ENCODE measurements around the gene APMAP.
"Not testable (repeated sequence)": the region's sequence is repeated elsewhere in the genome, so short reads cannot be mapped to it uniquely, and the experiment has no call there.

APMAP gene

DNA sequence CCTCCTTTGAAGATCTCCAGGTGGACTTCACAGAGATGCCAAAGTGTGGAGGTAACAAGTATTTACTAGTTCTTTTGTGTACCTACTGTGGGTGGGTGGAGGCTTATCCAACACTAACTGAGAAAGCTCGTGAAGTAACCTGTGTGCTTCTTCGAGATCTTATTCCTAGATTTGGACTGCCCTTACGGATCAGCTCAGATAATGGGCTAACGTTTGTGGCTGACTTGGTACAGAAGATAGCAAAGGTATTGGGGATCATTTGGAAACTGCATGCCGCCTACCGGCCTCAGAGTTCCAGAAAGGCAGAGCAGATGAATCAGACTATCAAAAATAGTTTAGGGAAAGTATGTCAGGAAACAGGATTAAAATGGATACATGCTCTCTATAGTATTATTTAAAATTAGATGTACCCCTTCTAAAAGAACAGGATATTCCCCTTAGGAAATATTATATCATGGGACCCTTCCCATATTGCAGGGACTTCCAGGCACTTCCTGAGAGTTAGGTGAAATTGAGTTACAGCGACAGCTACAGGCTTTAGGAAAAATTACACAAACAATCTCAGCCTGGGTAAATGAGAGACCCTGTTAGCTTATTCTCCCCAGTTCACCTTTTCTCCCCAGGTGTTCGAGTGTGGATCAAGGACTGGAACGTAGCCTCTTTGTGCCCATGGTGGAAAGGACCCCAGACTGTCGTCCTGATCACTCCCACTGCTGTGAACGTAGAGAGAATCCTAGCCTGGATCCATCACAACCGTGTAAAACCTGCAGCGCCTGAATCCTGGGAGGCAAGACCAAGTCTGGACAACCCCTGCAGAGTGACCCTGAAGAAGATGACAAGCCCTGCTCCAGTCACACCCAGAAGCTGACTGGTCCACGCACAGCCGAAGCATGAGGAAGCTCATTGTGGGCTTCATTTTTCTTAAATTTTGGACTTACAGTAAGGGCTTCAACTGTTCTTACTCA lies 61.5 kb downstream of the APMAP start:
- not testable (repeated sequence) for DNase-seq (ENCODE audit: low read depth)

DNA sequence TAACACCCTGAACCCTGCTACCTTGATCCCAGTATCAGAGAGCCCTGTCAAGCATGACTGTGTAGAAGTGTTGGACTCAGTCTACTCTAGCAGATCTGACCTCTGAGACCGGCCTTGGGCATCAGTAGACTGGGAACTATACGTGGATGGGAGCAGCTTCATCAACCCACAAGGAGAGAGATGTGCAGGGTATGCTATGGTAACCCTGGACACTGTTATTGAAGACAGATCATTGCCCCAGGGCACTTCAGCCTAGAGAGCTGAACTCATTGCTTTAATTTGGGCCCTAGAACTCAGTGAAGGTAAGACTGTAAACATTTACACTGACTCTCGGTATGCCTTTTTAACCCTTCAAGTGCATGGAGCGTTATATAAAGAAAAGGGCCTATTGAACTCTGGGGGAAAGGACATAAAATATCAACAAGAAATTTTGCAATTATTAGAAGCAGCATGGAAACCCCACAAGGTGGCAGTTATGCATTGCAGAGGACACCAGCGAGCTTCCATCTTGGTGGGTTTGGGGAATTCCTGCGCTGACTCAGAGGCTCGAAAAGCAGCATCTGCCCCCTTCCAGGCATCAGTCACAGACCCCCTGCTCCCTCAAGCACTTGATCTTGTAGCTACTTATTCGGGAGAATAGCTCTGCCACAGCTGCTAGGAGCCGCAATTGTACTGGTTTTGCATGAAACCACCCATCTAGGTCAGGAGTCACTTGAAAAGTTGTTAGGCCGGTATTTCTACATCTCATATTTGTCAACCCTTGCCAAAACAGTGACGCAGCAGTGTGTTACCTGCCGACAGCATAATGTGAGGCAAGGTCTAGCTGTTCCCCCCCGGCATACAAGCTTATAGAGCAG lies 62.5 kb downstream of the APMAP start:
- not testable (repeated sequence) for DNase-seq (ENCODE audit: low read depth)

DNA sequence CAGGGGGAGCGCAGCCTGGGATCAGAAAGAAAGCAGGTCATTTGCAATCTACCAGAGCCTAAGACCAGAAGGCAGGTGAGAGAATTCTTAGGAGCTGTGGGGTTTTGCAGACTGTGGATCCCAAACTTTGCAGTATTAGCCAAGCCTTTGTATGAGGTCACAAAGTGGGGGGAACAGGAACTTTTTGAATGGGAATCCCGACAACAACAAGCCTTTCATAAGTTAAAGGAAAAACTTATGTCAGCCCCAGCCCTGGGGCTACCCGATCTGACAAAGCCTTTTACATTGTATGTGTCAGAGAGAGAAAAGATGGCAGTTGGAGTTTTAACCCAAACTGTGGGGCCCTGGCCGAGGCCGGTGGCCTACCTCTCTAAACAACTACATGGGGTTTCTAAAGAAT lies 63.3 kb downstream of the APMAP start:
- not testable (repeated sequence) for DNase-seq (ENCODE audit: low read depth)

DNA sequence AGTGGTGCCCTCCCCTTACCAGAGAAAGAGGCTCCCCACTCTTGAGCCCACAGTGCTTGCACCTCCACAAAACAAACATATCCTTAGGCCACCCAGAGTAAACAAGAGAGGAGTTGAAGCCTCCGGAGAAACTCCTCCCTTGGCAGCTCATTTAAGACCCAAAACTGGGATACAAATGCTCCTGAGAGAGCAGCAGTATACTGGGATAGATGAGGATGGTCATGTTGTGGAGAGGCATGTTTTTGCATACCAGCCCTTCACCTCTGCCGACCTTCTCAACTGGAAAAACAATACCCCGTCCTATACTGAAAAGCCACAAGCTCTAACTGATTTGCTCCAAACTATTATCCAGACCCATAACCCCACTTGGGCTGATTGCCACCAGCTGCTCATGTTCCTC lies 71.8 kb downstream of the APMAP start:
- DNase-seq (ENCODE audit: low read depth): not testable (repeated sequence)

DNA sequence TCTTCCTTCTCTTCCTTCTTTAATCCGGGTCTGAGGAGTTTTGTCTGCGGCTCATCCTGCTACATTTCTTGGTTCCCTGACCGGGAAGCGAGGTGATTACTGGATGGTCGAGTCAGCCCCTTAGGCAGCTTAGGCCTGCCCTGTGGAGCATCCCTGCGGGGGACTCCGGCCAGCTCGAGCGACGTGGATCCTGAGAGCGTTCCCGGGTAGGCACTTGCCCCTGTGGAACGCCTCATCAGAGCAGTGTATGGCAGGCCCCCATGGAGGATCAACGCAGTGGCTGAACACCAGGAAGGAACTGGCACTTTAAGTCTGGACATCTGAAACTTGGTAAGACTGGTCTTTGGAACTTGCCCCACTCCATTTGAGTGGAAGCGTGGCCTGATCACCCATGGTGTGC lies 72.9 kb downstream of the APMAP start:
- DNase-seq (ENCODE audit: low read depth): not testable (repeated sequence)

DNA sequence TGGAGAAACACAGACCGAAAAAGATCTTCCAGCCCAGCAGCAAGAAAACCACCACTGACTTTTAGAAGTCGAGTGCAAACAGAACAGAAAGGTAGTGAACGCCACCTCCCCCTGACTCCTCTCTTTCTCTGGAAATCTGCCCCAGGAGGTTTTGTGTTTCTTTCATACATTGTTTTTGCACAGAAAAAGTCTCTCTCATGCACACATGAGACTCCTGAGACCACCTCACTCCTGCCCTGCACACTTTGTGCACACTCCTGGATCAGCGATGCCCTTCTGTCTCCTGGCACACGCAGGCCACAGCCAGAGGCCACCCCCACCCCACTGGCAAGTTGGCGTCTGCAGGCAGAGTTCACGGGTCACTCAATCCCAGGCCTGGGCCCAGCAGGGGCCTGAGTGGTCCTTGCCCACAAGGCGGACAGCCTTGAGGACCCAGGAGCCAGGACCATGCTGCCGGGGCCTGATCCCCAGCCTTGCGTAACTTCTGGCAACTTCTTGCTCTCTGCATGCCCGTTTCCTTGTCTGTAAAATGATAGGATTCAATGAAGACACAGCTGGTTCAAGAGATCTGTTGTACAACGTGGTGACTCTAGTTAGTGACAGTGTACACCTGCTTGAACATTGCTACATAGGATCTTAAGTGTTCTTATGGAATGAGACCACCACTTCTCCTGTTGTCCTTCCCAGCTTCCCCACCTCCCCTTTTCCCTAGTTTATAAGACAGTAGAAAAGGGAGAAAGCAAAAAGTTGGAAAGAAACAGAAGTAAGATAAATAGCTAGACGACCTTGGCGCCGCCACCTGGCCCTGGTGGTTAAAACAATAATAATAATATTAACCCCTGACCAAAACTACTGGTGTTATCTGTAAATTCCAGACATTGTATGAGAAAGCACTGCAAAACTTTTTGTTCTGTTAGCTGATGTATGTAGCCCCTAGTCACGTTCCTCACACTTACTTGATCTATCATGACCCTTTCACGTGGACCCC lies 73.7 kb downstream of the APMAP start:
- no peak for DNase-seq (ENCODE audit: low read depth)

DNA sequence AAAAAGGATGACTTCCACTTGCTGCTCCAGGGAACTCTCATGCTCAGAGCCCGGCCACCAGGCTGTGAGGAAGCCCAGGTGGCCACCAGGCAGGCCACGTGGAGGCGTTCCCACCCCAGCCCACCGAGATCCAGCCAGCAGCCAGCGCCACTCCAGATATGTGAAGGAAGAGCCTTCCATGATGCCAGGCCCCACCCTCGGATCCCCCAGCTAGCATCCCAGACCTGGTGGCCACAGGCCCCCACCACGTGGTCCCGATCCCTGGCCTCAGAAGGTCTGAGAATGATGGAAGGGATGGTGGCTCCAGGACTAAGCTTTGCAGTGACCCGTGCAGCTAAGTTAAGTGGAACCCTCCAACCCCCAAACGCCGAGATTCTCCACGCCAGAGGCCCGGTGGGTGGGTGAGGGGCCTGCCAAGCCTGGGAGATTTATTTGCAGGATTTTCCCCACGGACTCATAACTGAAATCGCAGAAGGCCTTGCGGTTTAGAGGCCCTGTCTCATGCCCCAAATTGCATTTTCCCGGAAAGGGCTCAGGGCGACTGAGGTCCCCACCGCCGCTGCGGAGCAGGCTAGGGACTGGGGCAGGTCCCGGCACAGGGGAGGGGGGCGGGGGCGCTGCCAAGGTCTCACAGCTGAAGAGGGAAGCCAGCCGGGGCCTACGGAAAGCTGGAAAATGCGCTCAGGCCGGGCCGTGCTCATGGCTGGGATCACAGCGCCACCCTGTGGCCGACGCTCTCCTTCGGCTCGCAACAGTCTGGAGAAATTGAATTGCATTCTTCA lies 74.6 kb downstream of the APMAP start:
- DNase-seq (ENCODE audit: low read depth): peak; percentile 28

DNA sequence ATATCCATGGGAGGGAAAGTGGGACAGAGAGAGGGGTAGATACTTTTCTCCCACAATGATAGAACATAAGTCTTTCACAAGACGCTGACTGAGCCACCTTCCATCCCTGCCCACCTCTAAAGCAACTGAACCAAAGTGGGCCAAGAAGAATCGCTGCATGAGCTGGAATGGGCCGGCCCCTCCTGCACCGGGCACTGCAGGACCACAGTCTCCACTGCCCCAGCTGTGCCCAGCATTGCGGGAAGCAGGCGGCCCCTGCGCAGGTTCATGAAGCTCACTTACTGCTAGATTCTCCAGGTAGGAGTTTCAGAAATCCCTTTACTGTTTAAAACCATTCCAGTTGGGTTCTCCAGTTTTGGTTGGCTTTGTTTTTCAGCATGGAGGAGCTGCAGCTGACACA lies 75.5 kb downstream of the APMAP start:
- DNase-seq (ENCODE audit: low read depth): no peak

DNA sequence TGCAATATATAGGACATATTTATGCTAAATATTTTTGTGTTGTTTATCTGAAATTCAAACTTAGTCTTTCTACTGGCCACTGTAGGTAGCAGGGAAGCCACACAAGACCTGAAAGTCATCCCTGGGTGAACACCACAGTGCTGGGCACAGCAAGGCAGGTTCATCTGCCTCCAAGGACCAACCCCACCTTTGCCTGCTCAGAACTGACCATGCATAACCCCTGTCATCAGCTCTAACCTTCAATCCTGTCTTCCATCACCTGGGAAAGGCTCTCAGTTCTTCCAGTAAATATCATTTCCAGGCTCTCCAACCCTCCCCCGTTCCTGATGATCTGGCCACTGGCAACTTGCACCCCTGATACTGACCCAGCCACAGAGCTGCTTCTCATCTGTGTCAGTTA lies 76.1 kb downstream of the APMAP start:
- no peak for DNase-seq (ENCODE audit: low read depth)

DNA sequence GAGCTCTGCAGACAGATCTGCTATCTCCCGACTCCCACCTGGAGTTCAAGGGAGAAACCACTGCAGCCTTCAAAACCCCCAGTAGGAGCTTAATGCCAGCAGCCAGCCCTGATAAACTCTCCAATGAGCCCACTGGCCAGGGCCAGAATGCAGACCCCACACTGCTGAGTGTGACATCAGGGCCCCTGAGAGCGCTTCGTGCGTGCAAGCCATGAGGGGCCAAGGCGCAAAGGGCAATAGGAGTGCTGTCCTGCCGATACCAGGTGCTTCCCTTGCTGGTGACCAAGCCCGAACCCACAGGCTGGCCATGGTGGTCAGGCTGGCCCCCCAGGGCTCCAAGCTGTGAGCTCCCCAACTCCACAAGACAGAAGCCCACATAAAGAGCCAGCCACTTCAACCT lies 76.7 kb downstream of the APMAP start:
- DNase-seq (ENCODE audit: low read depth): no peak

DNA sequence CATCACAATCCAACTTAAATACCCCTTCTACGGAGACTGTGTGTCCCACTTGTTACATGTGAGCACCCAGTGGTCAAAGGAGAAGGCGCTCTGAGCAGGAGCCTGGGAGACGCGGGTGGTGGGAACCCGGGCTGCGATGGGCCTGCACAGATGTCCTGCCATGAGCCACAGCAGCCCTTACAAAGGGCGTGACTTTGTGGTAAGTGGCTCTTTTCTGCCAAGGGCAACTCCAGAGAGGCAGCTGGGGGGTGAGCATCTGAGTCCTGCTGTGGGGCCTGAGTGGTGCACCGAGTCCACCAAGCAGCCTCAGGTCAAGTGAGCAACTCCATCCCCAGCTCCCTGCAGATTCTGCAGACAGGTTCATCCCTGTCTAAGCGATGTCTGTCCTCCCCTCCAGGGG lies 77.1 kb downstream of the APMAP start:
- DNase-seq (ENCODE audit: low read depth): no peak

DNA sequence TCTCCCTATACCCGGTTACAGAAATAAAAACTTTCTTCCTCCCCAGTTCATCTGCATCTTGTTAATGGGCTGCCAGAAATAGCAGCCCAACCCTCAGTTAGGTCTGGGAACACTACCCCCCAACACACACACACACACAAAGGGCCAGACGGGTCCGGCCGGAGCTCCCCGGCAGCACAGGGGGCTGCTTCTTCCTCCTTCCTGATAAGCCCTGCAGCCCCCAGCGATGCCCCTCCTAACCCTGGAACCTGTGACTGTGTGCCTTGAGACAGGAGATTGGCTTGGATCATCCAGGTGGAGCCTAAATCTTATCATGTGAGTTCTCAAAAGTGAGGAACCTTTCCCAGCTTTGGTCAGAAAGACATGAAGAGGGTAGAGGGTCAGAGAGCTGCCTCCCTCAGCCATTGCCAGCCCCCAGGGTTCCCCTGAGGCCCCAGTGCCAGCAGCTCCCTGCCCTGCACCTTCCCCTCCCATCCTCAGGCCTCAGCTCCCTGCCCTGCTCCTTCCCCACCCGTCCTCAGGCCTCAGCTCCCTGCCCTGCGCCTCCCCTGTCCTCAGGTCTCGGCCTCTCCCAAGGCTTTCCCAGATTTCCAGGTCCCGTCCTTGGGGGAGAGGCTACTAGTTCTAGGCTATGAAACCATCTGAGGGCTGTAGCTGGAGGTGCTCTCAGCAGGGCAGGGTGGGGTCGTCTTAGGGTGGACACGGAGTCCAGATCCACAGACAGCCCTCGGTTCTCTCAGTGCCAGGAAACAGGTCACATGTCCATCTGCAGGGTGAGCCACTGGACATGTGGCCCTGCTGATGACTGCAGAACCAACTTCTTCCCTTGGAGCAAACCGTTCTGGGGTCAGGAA lies 77.9 kb downstream of the APMAP start:
- DNase-seq (ENCODE audit: low read depth): no peak

DNA sequence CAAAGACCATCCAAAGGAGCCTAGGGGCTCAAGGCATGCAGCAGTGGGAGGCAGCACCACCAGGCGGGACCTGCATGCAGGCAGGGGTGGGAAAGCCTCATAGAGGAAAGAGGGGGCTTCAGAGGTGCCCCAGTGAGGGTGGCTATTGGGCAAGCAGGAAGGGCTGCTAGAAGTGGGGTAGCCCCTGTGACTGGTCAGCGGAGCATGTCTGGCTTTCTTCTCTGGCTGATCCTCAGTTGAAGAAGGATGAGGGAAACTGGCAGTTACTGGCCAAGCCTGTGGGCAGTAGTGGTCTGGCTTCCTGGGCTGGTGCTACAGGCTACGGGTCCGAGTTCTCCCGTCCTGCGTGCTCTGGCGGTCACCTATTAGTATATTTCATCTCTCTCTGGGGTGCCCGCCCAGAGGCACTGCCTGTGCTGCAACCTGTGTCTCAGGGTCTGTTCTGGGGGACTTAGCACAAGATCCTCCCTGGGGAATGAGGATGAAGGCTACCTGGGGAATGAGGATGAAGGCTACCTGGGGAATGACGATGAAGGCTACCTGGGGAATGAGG lies 79.4 kb downstream of the APMAP start:
- DNase-seq (ENCODE audit: low read depth): no peak
